ENCODE data around the gene UBE2E3.

DNA sequence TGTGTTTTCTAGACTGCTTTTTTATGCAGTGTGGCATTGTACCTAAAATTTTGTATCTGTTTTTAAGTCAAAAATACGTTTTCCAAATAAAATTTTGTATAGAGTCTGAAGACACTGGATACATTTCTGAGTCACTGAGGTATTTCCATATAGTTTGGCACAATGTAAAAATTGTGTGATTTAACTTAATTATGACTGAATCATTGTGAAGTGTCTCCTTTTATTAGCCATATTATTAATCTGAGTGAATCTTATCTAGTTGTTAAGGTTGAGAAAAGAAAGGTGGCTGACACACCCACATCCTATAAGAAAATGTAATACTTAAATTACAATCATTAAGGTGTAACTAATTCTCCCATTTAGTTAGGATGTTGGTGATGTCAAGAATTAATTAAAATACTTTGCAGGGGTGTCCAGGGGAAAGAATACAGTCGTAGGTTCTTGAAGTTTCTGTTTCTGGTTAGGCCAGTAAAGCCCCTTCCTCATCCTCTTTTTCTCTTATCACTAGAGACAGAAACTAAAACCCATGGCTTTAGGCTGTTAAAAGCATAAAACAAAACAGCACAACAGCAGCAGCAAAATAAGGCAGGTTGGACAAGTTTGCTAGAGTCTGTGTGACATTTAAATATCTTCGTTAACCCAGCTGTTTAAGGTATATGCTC lies 71.6 kb downstream of the UBE2E3 start:
- TF ChIP-seq, protein P1, sequence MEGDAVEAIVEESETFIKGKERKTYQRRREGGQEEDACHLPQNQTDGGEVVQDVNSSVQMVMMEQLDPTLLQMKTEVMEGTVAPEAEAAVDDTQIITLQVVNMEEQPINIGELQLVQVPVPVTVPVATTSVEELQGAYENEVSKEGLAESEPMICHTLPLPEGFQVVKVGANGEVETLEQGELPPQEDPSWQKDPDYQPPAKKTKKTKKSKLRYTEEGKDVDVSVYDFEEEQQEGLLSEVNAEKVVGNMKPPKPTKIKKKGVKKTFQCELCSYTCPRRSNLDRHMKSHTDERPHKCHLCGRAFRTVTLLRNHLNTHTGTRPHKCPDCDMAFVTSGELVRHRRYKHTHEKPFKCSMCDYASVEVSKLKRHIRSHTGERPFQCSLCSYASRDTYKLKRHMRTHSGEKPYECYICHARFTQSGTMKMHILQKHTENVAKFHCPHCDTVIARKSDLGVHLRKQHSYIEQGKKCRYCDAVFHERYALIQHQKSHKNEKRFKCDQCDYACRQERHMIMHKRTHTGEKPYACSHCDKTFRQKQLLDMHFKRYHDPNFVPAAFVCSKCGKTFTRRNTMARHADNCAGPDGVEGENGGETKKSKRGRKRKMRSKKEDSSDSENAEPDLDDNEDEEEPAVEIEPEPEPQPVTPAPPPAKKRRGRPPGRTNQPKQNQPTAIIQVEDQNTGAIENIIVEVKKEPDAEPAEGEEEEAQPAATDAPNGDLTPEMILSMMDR (IDR thresholded peaks at IDR 0.05) = no peak
- no peak for TF ChIP-seq POLR2A (IDR thresholded peaks at IDR 0.05)
